Large intestine (tissue), 3 donors: ENCODE data around the gene SDF4. TPM values are rescaled to one million over a fixed set of nuclear protein-coding genes. Genes with fewer than 3 reads are reported as not detected.

Experiments used
- DNase-seq, 2 donors: peaks; one replicate each; pipeline versions ENCODE4 v3.0.0 to v3.0.0-alpha.2; 2013
- H3K27ac ChIP-seq: one replicate; pipeline ENCODE4 v1.5.1; 2013; ENCODE audit warnings: low read length
- H3K27me3 ChIP-seq: 2 replicates; pipeline ENCODE4 v1.6.1; 2013; ENCODE audit warnings: low read length; ENCODE audit not compliant: control insufficient read depth, insufficient read depth
- H3K36me3 ChIP-seq: 2 replicates; pipeline ENCODE4 v1.6.1; 2013; ENCODE audit warnings: low read length; ENCODE audit not compliant: control insufficient read depth, insufficient read depth
- H3K4me1 ChIP-seq: one replicate; pipeline ENCODE4 v1.6.1; 2013; ENCODE audit warnings: low read length; ENCODE audit not compliant: control insufficient read depth, insufficient read depth
- H3K4me3 ChIP-seq: one replicate; pipeline ENCODE4 v1.5.1; 2013; ENCODE audit warnings: low read length
- H3K9me3 ChIP-seq: one replicate; pipeline ENCODE4 v1.6.1; 2013; ENCODE audit warnings: mild to moderate bottlenecking, low read depth, low read length, moderate library complexity; ENCODE audit not compliant: control insufficient read depth
- WGBS: methylation state at CpG from one replicate; pipeline ENCODE4 v1.1.5; 2013; ENCODE audit warnings: low lambda C conversion rate; ENCODE audit not compliant: insufficient coverage; 5-methylcytosine and 5-hydroxymethylcytosine counted together
- polyA plus RNA-seq: library from polyadenylated mRNA; unstranded; fragments of 120-200 nt; gene quantifications from one replicate; pipeline ENCODE4 v1.2.1, GENCODE V29; 2013

Gene SDF4
- polyA plus RNA-seq, 1 donor = 174 TPM

DNA sequence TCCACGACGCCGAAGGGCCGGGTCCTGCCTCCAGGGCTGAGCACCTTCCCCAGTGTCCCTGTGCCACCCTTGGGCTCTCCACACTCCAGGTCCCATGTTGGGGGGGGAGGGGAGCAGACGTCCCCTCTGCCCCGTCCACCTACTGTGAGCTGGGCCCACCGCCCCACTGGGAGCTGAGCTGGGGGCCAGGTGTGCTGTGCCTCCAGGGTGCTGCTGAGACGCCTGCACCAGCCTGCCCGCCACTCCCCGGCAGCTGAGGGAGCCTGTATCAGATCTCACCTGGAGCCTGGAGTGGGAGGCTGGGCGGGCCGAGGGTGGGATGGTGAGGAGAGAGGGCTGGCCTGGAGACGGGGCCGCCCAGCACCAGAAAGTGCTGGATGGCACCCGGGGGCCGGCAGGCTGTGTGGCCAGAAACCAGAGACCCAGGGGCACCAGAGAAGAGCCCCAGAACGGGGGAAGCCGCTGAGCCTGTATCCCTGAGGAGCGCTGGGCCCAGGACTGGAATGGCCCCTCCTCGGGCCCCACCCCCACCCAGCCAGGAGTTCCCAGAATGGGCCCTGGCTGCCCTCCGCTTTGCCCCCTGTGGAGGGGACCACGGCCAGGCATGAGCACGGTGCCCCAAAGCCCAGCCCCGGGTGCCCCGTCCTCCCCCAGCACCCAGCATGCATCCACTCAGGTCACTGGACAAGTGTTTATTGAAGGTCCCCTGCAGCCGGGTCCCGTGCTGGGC is 28.8 kb downstream of the SDF4 start:
- Histone ChIP-seq H3K36me3 (no peaks in the 10 kb centered on the region), H3K4me1 (peaks cover 7% of the 10 kb centered on the region), H3K4me3 (no peak overlapping the region), H3K27ac (no peak overlapping the region), H3K27me3 (peaks cover 63% of the 10 kb centered on the region), H3K9me3 (peaks cover 10% of the 10 kb centered on the region)
- DNase-seq = no peak
- no CpG with 5 or more reads among the region's 27 CpGs for WGBS

DNA sequence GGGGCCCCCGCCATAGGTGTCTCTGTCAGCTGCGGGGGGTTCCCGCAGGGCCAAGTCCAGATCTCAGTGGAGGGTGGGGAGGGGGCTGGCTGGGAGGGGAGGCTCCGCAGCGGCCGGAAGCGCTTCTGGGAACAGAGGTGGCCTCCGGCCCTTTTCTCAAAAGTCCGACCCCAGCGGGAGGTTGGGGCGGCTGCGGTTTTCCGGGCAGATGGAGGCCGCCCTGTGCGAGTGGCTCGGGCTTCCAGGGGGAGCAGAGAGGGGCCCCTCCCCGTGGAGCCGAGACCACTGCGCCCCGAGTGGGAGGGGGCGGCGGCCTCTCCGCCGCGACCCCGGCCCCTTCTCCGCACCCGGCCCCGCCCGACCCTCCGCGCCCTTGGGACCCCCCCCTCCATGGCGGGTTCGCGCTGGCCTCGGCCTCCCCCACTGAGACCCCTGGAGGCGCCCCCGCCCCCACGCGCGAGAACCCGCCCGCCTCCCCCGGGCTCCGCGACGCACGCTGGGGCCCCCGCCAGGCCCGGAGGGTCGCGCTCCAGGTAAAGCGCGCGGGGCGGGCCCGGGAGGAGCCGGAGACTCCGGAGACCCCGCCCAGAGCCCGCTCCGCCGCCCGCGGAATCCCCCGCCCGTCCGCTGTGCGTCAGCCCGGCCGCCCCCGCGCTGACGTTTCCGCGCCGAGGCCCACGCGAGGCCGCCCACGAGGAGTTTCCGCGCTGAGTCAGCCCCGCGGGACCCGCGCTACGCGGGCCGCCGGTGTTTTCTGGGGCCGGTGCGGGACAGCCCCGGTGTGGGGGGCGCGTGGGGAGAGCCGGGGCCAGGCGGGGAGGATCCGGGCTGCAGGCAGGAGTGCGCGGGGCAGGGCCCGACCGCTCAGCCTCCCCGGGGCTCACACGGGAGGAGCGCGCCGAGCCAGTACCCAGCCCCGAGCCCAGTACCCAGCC is 30.7 kb downstream of the SDF4 start:
- H3K36me3 ChIP-seq = no peaks in the 10 kb centered on the region
- no peak overlapping the region for H3K27ac ChIP-seq
- H3K4me3 ChIP-seq = no peak overlapping the region
- peak; percentile 29 to 43 for DNase-seq
- H3K4me1 ChIP-seq = peaks cover 4% of the 10 kb centered on the region
- H3K27me3 ChIP-seq = peaks cover 46% of the 10 kb centered on the region
- peaks cover 10% of the 10 kb centered on the region for H3K9me3 ChIP-seq
- no CpG with 5 or more reads among the region's 109 CpGs for WGBS

DNA sequence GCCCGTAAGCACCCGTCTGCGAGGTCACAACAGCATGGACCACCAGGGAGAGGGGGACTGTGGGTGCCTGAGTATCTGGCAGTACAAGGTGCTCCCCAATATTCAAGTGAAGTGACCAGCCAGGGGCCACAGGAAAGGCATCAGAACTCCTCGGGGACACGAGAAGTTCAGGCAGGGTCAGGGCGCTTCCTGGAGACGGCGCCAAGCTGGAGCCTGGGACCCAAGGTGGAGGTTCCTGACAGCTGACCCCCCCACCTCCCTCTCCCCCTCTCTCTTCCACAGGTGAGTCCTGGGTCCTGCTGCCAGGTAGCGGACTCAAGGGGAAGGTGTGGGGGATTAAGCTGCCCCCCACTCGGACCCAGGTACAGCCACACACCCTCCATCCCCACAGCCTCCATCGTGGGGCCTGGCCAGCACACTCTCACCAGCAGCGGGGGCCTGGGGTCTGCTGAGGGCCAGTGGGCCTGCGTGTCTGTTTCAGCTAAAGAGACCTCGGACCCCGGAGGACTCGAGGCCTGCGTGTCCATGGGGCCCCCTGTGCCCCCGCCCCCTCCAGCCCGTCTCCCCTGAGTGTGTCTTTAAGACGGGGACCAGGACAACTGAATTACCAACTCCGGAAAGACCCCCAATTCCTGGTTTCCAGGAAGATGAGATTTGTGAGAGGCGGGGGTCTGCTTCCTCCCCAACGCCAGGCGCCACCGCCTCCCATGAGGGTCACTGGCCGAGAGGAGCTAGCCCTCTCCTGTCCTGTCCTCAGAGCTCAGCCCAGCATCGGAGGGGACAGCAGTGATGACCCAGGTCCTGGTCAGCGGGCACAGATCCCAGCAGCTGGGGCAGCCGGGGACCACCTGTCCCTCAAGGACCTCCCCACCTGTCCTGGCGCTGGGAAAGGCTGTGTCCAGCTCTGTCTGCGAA is 31.6 kb downstream of the SDF4 start:
- DNase-seq = no peak
- peaks cover 10% of the 10 kb centered on the region for H3K9me3 ChIP-seq
- no peaks in the 10 kb centered on the region for H3K36me3 ChIP-seq
- H3K4me1 ChIP-seq = peaks cover 3% of the 10 kb centered on the region
- WGBS = no CpG with 5 or more reads among the region's 31 CpGs
- H3K27me3 ChIP-seq = peaks cover 37% of the 10 kb centered on the region
- H3K4me3 ChIP-seq = no peak overlapping the region
- H3K27ac ChIP-seq = no peak overlapping the region

DNA sequence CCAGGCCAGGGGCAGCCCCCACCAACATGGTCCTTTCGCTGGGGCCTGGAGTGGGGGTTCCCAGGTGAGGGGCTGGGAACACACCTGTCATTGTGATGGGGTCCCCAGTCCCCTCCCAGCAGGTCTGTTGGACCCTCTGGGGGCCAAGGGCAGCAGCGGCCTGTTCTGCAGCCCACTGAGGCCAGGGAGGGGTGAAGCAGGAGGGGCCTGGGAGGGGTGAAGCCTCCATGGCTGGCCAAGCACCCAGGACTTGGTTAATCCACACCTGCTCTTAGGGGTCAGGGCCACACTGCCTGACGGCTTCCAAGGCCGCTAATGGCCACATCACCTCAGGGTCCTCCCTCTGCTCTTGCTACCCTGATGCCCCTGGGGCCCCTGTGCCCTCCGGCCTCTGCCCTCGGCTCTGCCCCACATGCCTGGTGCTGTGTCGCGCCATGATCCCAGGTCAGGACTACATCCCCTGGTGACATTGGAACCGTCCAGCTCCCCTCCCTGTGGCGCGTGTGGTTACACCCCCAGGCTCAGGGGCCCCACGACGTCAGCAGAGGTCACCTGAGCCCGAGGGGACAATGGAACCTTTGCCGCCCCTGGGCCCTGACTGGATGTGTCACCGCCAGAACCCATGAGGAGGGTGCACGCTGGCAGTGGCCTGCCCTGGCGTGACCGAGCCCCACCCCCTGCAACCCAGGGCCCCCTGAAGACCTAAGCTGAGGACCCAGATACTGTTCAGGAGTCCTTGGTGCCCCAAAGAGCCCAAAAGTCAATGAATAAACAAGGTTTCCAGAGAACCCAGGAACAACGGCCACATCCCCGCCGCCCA is 32.5 kb downstream of the SDF4 start:
- DNase-seq = no peak

DNA sequence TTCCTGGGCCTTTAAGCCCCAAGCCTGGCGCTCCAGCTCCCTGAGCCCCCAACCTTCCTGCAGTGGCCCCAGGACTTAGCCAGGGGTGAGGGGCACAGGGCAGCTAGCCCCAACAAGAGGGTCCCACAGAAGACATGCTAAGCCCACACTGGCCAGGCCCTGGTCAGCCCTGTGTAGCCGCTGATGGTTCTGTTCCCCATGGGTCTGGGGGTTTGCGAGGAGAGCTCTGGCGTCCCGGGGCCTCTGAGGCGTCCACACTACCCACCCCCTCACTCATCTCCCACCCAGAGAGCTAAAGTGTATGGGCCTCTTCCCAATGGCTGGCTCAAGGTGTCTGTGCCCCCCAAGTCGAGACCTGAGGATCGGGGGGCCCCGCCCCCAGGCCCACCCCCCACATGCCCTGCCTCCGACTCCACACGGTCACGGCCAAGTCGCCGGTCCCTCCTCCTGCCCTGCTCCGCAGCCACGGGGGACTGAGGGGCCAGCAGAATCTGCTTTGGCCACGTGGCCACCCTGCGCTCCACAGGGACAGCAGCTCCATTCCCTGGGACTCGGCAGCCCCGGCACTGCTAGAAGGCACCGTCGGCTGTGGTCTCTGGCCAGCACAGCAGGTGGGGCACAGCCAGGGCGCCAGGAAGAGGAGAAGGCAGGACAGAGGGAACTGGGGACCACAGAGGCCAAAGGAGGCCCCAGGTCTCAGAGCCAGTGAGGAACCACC is 33.2 kb downstream of the SDF4 start:
- H3K27ac ChIP-seq = no peak overlapping the region
- H3K36me3 ChIP-seq = no peaks in the 10 kb centered on the region
- peaks cover 4% of the 10 kb centered on the region for H3K9me3 ChIP-seq
- H3K4me1 ChIP-seq = peaks cover 3% of the 10 kb centered on the region
- no CpG with 5 or more reads among the region's 23 CpGs for WGBS
- H3K27me3 ChIP-seq = peaks cover 32% of the 10 kb centered on the region
- no peak for DNase-seq
- no peak overlapping the region for H3K4me3 ChIP-seq

More for the DNA sequence above, 32.5 kb downstream of the SDF4 start:
- peaks cover 10% of the 10 kb centered on the region for H3K9me3 ChIP-seq
- peaks cover 3% of the 10 kb centered on the region for H3K4me1 ChIP-seq
- no peak overlapping the region for H3K4me3 ChIP-seq
- H3K27me3 ChIP-seq = peaks cover 35% of the 10 kb centered on the region
- no CpG with 5 or more reads among the region's 22 CpGs for WGBS
- no peaks in the 10 kb centered on the region for H3K36me3 ChIP-seq
- H3K27ac ChIP-seq = no peak overlapping the region

DNA sequence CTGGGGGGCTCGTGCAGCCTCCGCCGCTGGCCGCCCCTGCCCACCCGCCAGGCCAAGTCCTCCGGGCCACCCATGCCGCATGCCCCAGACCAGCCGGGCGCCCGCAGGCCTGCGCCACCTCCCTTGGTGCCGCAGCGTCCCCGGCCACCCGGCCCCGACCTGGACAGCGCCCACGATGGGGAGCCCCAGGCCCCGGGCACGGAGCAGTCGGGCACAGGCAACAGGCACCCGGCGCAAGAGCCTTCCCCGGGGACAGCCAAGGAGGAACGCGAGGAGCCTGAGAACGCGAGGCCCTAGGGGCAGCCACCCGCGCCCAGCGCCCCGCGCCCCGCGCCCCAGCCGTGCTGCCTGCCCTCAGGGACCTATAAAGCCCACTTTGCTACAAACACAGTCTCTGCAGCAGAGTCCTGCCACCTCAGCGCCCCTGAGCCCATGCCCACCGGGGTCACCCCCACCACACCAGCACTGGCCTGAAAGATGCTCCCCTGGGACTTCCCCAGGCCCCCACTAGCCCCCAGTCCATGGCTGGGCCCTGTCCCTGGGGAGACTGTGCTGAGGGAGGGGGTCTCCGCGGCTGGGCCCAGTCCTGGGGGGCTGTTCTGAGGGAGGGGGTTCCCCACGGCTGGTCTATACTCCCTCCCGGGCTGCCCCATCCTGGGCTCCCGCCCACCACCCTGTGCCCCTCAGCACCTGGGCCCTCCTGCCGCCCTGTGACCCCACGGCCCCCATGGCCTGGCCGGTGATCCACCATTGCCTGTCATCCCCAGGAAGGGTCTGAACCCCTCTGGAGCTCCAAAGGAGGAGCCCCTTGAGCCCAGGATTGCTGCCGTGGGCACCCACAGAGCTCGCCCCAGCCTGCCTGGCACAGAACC is 34.0 kb downstream of the SDF4 start:
- Histone ChIP-seq H3K4me1 (peaks cover 3% of the 10 kb centered on the region), H3K9me3 (peaks cover 4% of the 10 kb centered on the region), H3K27ac (no peak overlapping the region), H3K27me3 (peaks cover 25% of the 10 kb centered on the region), H3K36me3 (no peaks in the 10 kb centered on the region), H3K4me3 (no peak overlapping the region)
- no peak for DNase-seq
- no CpG with 5 or more reads among the region's 48 CpGs for WGBS

DNA sequence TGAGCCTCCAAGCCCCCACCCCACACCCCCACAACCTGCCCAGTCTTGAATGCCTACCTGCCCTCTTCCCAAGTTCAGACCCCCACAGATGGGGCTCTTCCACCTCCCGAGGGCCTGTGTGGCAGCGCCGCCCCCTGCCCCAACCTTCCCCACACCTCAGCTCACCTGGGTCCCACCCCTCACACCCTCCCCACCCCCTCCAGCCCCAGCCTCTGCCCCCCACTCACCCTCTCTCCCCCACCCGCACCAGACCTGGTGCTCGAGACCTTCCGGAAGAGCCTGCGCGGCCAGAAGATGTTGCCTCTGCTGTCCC is 34.7 kb downstream of the SDF4 start:
- DNase-seq = no peak
- WGBS = no CpG with 5 or more reads among the region's 8 CpGs

DNA sequence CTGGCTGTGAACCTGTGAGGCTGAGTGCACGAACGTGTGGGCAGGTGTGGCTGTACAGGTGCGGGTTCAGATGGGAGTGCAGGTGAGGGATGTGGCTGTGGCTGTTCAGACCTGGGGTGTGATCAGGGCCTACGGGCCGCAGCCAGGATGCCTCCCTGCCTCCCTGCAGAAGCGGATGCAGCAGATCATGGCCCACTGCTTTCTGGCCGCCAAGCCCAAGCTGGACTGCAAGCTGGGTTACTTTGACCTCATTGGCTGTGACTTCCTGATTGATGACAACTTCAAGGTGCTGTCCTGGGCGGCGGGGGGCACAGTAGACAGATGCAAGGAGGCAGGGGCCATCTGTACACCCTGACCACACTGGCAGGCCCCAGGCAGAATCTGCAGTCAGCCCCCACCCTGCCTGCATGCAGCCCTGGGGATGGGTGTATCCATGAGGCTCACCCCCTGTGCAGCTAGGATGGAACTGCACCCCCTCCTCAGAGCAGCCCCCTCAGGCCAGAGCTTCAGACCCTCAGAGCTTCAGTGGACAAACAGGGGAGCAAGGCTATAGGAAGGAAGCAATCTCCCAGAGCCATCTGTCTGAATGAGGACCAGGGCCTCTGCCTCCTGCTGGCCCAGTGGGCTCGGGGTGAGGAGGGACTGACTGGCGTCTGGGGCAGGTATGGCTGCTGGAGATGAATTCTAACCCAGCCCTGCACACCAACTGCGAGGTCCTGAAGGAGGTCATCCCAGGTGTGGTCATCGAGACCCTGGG is 35.2 kb downstream of the SDF4 start:
- H3K4me1 ChIP-seq = peaks cover 3% of the 10 kb centered on the region
- DNase-seq = no peak
- H3K27me3 ChIP-seq = peaks cover 22% of the 10 kb centered on the region
- no peaks in the 10 kb centered on the region for H3K36me3 ChIP-seq
- H3K9me3 ChIP-seq = peaks cover 4% of the 10 kb centered on the region
- no CpG with 5 or more reads among the region's 13 CpGs for WGBS
- H3K4me3 ChIP-seq = no peak overlapping the region
- no peak overlapping the region for H3K27ac ChIP-seq

More for the DNA sequence above, 34.7 kb downstream of the SDF4 start:
- no peak overlapping the region for H3K4me3 ChIP-seq
- H3K4me1 ChIP-seq = peaks cover 3% of the 10 kb centered on the region
- peaks cover 4% of the 10 kb centered on the region for H3K9me3 ChIP-seq
- peaks cover 22% of the 10 kb centered on the region for H3K27me3 ChIP-seq
- no peak overlapping the region for H3K27ac ChIP-seq
- H3K36me3 ChIP-seq = no peaks in the 10 kb centered on the region
